CD4-positive, alpha-beta T cell treated with Interleukin-21 for 1 hour (primary cell): ENCODE results near the gene RGMA.
"Not testable (repeated sequence)": the region's sequence is repeated elsewhere in the genome, so short reads cannot be mapped to it uniquely, and the experiment has no call there.

Source experiments
- DNase-seq: peaks from one replicate; pipeline ENCODE4 v3.0.0-alpha.2; 2020

Gene RGMA

GRCh38 chr15:93066224-93066681 is 22.8 kb downstream of the RGMA start:
- no peak for DNase-seq

GRCh38 chr15:93065641-93066045 is 23.4 kb downstream of the RGMA start:
- DNase-seq: no peak

GRCh38 chr15:93063796-93064690 is 25.0 kb downstream of the RGMA start:
- no peak for DNase-seq

- DNase-seq: no peak
These were observed 25.7 kb downstream of the RGMA start for GRCh38 chr15:93063262-93063671.

- DNase-seq: not testable (repeated sequence)
These were observed 26.3 kb downstream of the RGMA start for GRCh38 chr15:93062628-93063261.

GRCh38 chr15:93060336-93061248 is 28.4 kb downstream of the RGMA start:
- no peak for DNase-seq

- DNase-seq: no peak
These were observed 29.6 kb downstream of the RGMA start for GRCh38 chr15:93059442-93059841.

GRCh38 chr15:93058904-93059427 is 30.0 kb downstream of the RGMA start:
- no peak for DNase-seq

- no peak for DNase-seq
These were observed 30.9 kb downstream of the RGMA start for GRCh38 chr15:93058128-93058527.

- no peak for DNase-seq
These were observed 31.4 kb downstream of the RGMA start for GRCh38 chr15:93057618-93058017.

- no peak for DNase-seq
These were observed 32.2 kb downstream of the RGMA start for GRCh38 chr15:93056836-93057235.

- DNase-seq: no peak
These were observed 33.8 kb downstream of the RGMA start for GRCh38 chr15:93055211-93055610.

- no peak for DNase-seq
These were observed 36.7 kb downstream of the RGMA start for GRCh38 chr15:93052090-93052879.

GRCh38 chr15:93051236-93052089 is 37.5 kb downstream of the RGMA start:
- DNase-seq: no peak

GRCh38 chr15:93050648-93051047 is 38.4 kb downstream of the RGMA start:
- DNase-seq: no peak

- peak; percentile 19 for DNase-seq
These were observed 39.0 kb downstream of the RGMA start for GRCh38 chr15:93049914-93050578.

GRCh38 chr15:93049233-93049632 is 39.8 kb downstream of the RGMA start:
- DNase-seq: no peak

GRCh38 chr15:93048759-93049161 is 40.3 kb downstream of the RGMA start:
- DNase-seq: no peak

GRCh38 chr15:93048426-93048721 is 40.6 kb downstream of the RGMA start:
- DNase-seq: no peak

- DNase-seq: peak; percentile 65
These were observed 41.2 kb downstream of the RGMA start for GRCh38 chr15:93047621-93048425.
